GM19463 (cell line): ENCODE data around the gene WNT2.
"Not testable (repeated sequence)": the region's sequence is repeated elsewhere in the genome, so short reads cannot be mapped to it uniquely, and the experiment has no call there.

Experiments
- ATAC-seq: cut with Tn5 transposase; IDR thresholded peaks from one replicate; pipeline ENCODE4 v1.9.1; 2021; ENCODE audit warnings: mild to moderate bottlenecking, moderate library complexity; ENCODE audit not compliant: unreplicated experiment

The WNT2 gene

GRCh38 chr7:117270371-117270770 is 52.5 kb downstream of the WNT2 start:
- no peak for ATAC-seq

DNA sequence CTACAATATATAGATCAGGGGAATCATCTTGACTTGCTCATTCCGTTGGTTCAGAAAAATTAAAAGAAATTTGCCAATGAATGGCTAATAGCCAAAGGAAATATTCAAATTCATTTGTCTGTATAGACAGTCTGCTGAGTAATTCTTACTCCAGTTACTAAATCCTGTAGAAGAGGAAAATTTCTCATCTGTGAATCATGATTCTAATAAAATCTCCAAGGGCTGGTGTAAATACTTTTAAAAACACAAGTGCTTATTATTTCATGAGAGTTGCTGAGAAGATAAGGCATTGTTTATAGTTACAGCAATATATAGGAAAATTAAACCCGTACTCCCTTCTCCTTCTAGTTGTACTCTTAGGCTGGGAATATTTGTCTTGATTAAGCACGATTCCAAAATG is 53.0 kb downstream of the WNT2 start:
- ATAC-seq = no peak

- no peak for ATAC-seq
These were observed 53.4 kb downstream of the WNT2 start for GRCh38 chr7:117269417-117269816.

- ATAC-seq = no peak
These were observed 58.1 kb downstream of the WNT2 start for GRCh38 chr7:117264716-117265115.

DNA sequence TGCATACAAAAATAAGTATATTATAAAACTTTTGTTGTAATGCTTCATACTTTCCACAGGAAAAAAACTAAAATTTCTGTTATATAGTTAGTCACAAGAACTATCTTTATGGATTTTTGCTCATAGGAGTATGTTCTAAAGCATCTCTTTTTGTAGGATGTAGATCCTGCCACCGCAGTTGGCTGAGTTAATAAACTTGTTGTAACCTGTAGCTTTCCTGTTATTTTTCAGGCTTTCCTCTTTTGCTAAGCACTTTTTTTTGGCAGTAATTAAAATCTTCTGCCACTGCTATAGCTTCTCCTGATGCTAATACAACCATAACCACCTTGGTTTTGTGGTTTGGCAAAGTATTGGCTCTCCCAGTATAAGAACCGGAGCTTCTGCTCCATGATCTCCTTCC is 60.3 kb downstream of the WNT2 start:
- ATAC-seq = no peak

GRCh38 chr7:117259615-117260014 is 63.2 kb downstream of the WNT2 start:
- no peak for ATAC-seq

GRCh38 chr7:117251687-117252086 is 71.2 kb downstream of the WNT2 start:
- peak; percentile 51 for ATAC-seq

GRCh38 chr7:117250801-117251200 is 72.1 kb downstream of the WNT2 start:
- ATAC-seq = no peak

- ATAC-seq = no peak
These were observed 72.6 kb downstream of the WNT2 start for GRCh38 chr7:117250245-117250644.

- ATAC-seq = no peak
These were observed 73.2 kb downstream of the WNT2 start for GRCh38 chr7:117249696-117250095.

GRCh38 chr7:117248829-117249228 is 74.0 kb downstream of the WNT2 start:
- ATAC-seq = no peak

- no peak for ATAC-seq
These were observed 75.0 kb downstream of the WNT2 start for GRCh38 chr7:117247809-117248208.

- not testable (repeated sequence) for ATAC-seq
These were observed 77.2 kb downstream of the WNT2 start for GRCh38 chr7:117245703-117246102.

- ATAC-seq = no peak
These were observed 79.5 kb downstream of the WNT2 start for GRCh38 chr7:117243390-117243789.

GRCh38 chr7:117241088-117241487 is 81.8 kb downstream of the WNT2 start:
- ATAC-seq = no peak

DNA sequence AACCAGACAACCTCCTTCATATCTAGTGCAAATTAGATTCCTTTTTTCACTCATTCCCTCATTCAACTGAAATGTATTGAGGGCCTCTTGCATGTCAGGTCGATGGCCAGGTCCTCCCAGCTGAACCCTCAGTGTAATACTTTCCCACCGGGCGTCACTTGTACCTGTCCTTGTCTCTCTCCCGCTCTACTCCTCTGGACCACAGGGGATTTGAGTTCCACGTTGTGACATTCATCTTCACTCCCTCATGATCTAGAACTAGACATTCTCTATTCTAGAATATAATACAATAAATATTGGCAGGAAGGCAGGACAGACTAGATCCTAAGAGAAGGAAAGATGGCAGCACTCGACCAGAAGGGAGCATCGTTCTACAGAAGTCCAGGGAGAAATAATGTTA is 83.9 kb downstream of the WNT2 start:
- no peak for ATAC-seq

- ATAC-seq = no peak
These were observed 84.4 kb downstream of the WNT2 start for GRCh38 chr7:117238472-117238871.

DNA sequence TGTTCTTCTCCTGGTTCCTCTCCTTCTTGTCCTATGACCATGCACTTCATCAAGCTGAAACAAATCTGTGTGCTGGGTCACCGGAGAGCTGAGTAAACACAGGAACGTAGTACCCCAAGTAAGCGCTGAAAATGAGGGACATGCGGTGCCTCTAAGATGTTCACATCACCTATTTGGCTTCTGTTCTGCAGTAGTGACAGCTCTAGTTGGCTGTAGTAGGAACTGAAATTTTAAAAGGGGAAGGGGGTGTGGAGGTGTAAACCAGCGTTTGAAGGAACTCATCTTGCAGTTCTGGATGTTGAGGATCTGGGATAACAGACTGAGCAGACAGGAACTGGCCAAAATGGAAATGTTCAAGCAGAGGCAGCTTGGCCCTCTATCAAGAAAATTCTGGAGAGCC is 85.2 kb downstream of the WNT2 start:
- no peak for ATAC-seq

- no peak for ATAC-seq
These were observed 91.9 kb downstream of the WNT2 start for GRCh38 chr7:117231047-117231359.

- peak; percentile 87 for ATAC-seq
These were observed 92.4 kb downstream of the WNT2 start for GRCh38 chr7:117230276-117231046.

DNA sequence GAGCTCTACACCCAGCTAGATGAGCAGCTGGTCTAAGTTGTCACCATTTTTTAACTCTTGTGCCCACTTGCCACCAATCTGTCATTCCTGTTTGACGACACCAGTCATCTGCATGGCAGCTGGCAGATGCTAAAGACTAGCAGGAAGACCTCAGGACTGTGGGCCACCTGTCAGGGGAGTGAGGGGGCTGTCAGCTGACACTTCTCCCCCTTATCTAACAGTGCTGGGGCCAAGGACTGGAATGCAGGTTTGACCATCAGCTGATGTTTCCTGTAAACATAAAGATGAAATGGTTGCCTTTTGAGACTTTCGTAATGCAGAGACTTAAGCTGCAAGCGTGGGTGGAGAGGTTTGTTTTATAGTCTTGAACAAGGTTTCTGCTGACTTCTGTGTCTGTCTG is 93.5 kb downstream of the WNT2 start:
- no peak for ATAC-seq

- ATAC-seq = no peak
These were observed 95.8 kb downstream of the WNT2 start for GRCh38 chr7:117227091-117227490.

DNA sequence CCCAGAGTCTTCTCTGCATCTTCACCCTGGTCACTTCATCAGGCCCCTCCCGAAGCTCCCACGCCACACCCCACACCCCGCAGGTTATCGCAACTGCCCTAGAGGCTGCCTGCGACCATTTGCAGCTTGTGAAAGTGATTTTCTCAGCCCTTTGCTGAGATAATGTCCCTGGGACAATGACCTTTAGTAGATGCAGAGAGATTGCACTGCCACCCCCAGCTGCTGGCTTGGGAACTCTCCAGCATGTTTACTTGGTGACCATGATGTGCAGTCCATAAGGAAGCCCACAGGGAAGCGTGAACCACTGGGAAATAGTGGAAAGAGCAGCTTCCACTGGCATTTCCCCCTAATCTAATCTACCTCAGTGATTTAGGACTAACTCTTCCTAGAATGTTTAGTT is 97.3 kb downstream of the WNT2 start:
- no peak for ATAC-seq
